LoVo (cell line): Measurements from ENCODE around the gene FIGNL1.

Experiments
- DNase-seq: peaks from one replicate; pipeline ENCODE4 v3.0.0-alpha.2; 2016; ENCODE audit warnings: low spot score

Gene FIGNL1

GRCh38 chr7:50397320-50397970 lies 52.7 kb downstream of the FIGNL1 start:
- no peak for DNase-seq

GRCh38 chr7:50396856-50397255 lies 53.3 kb downstream of the FIGNL1 start:
- DNase-seq = no peak

GRCh38 chr7:50394315-50394714 lies 55.8 kb downstream of the FIGNL1 start:
- DNase-seq = no peak
